CD14-positive monocyte (primary cell): ENCODE results near the gene MECR. TPM values are rescaled to one million over a fixed set of nuclear protein-coding genes. Genes with fewer than 3 reads are reported as not detected.

Experiments used
- DNase-seq, 3 donors: peaks; one replicate each; pipeline ENCODE4 v3.0.0-alpha.2; 2011 to 2022
- H2AFZ ChIP-seq: 2 replicates; pipeline ENCODE4 v1.6.0; 2012; ENCODE audit warnings: mild to moderate bottlenecking, low read depth, low read length, inconsistent platforms; ENCODE audit not compliant: insufficient read depth, poor library complexity, severe bottlenecking
- H3K27ac ChIP-seq, 2 donors: 1 replicate in 1 of 2; 2 replicates in 1 of 2; pipeline ENCODE4 v1.5.1; 2012 to 2013; ENCODE audit warnings: low read length in 2 of 2, control low read depth in 1 of 2, inconsistent platforms in 1 of 2, low read depth in 1 of 2, mild to moderate bottlenecking in 1 of 2
- H3K27me3 ChIP-seq, 2 donors: one replicate each; pipeline versions ENCODE4 v1.6.0 to v1.6.1; 2011 to 2013; ENCODE audit warnings: low read length in 2 of 2; ENCODE audit not compliant: control insufficient read depth in 2 of 2, insufficient read depth in 2 of 2
- H3K36me3 ChIP-seq, 2 donors: replicated peaks in 1 of 2; 1 replicate in 1 of 2; 2 replicates in 1 of 2; pipeline versions ENCODE4 v1.5.1 to v1.6.1; 2012 to 2013; ENCODE audit warnings: low read length in 2 of 2, control low read depth in 1 of 2, inconsistent platforms in 1 of 2, mild to moderate bottlenecking in 1 of 2; ENCODE audit not compliant: insufficient read depth in 2 of 2, control insufficient read depth in 1 of 2
- H3K4me1 ChIP-seq, 2 donors: 1 replicate in 1 of 2; 2 replicates in 1 of 2; pipeline versions ENCODE4 v1.5.1 to v1.6.1; 2012 to 2013; ENCODE audit warnings: low read length in 2 of 2, control low read depth in 1 of 2, inconsistent platforms in 1 of 2, mild to moderate bottlenecking in 1 of 2, moderate library complexity in 1 of 2; ENCODE audit not compliant: insufficient read depth in 2 of 2, control insufficient read depth in 1 of 2
- H3K4me2 ChIP-seq: replicated peaks from 2 replicates; pipeline ENCODE3; 2012; ENCODE audit warnings: low read length, moderate library complexity, mild to moderate bottlenecking; ENCODE audit not compliant: poor library complexity, severe bottlenecking; ENCODE audit errors: extremely low read depth
- H3K4me3 ChIP-seq, 3 experiments: fragments of 200-600 bp in 1 of 3; sonication (generic) in 1 of 3; replicated peaks in 1 of 3; 1 replicate in 2 of 3; 2 replicates in 1 of 3; pipeline ENCODE4 v1.5.1; 2011 to 2013; ENCODE audit warnings: low read length in 3 of 3, mild to moderate bottlenecking in 3 of 3, control low read depth in 2 of 3, low read depth in 2 of 3, inconsistent platforms in 1 of 3, moderate library complexity in 1 of 3
- H3K79me2 ChIP-seq: 2 replicates; pipeline ENCODE4 v1.6.0; 2012; ENCODE audit warnings: mild to moderate bottlenecking, control low read depth, inconsistent platforms, low read length, moderate library complexity; ENCODE audit not compliant: insufficient read depth
- H3K9ac ChIP-seq: 2 replicates; pipeline ENCODE4 v1.6.0; 2017; ENCODE audit warnings: low read length, mild to moderate bottlenecking; ENCODE audit not compliant: insufficient read depth, poor library complexity, severe bottlenecking
- H3K9me3 ChIP-seq, 2 donors: replicated peaks in 1 of 2; 1 replicate in 1 of 2; 2 replicates in 1 of 2; pipeline versions ENCODE4 v1.5.1 to v1.6.1; 2012 to 2013; ENCODE audit warnings: low read length in 2 of 2, control low read depth in 1 of 2; ENCODE audit not compliant: control insufficient read depth in 1 of 2, insufficient read depth in 1 of 2
- H4K20me1 ChIP-seq: 2 replicates; pipeline ENCODE4 v1.6.0; 2012; ENCODE audit warnings: mild to moderate bottlenecking, low read length, control low read depth, moderate library complexity; ENCODE audit not compliant: insufficient read depth
- H3K27ac Mint-ChIP-seq, 7 donors: one replicate each; pipeline ENCODE4 v1.8.0; 2020; ENCODE audit warnings: mild to moderate bottlenecking in 7 of 7, mixed read lengths in 7 of 7, moderate library complexity in 6 of 7, inconsistent platforms in 2 of 7
- H3K27me3 Mint-ChIP-seq, 3 donors: one replicate each; pipeline ENCODE4 v1.8.0; 2021 to 2022; ENCODE audit warnings: low read depth in 3 of 3, mild to moderate bottlenecking in 3 of 3, mixed read lengths in 3 of 3, moderate library complexity in 3 of 3, inconsistent platforms in 1 of 3
- H3K36me3 Mint-ChIP-seq, 2 donors: one replicate each; pipeline ENCODE4 v1.8.0; 2020; ENCODE audit warnings: mixed read lengths in 2 of 2, inconsistent platforms in 1 of 2, mild to moderate bottlenecking in 1 of 2
- H3K4me1 Mint-ChIP-seq: one replicate; pipeline ENCODE4 v1.8.0; 2020; ENCODE audit warnings: mild to moderate bottlenecking, mixed read lengths
- H3K4me3 Mint-ChIP-seq, 2 donors: one replicate each; pipeline ENCODE4 v1.8.0; 2020; ENCODE audit warnings: mild to moderate bottlenecking in 2 of 2, mixed read lengths in 2 of 2, moderate library complexity in 1 of 2
- H3K9me3 Mint-ChIP-seq, 7 donors: one replicate each; pipeline ENCODE4 v1.8.0; 2020 to 2022; ENCODE audit warnings: mixed read lengths in 7 of 7, mild to moderate bottlenecking in 6 of 7, moderate library complexity in 6 of 7, inconsistent platforms in 2 of 7
- WGBS: methylation state at CpG from one replicate; pipeline ENCODE4 v1.1.5; 2013; ENCODE audit warnings: missing lambda C conversion rate; ENCODE audit not compliant: insufficient coverage; 5-methylcytosine and 5-hydroxymethylcytosine counted together
- intact Hi-C, 2 donors: fragments of 100-400 bp; cut with micrococcal nuclease; formaldehyde crosslinking; loops; one replicate each; pipeline versions ENCODE4 v1.15.0 to v1.15.1; 2023
- polyA plus RNA-seq, 3 donors: library from polyadenylated mRNA; depleted of rRNA in 1 of 3; unstranded in 2 of 3; stranded (reverse) in 1 of 3; fragments of 300-500 nt in 2 of 3; fragments of >200 nt in 1 of 3; fragmentation: Illumina TruSeq in 2 of 3; gene quantifications; 1 replicate in 2 of 3; 2 replicates in 1 of 3; pipeline ENCODE4 v1.2.3, GENCODE V29; 2012 to 2021
- TF ChIP-seq, protein P1 (sequence below): fragments of 200-600 bp; IDR thresholded peaks from one replicate; pipeline ENCODE4 v1.8.0; 2022; ENCODE audit warnings: antibody characterized with exemption, mild to moderate bottlenecking

The MECR gene
- polyA plus RNA-seq, 3 donors, result 6.3 to 8.5 (median 7.5) TPM

DNA sequence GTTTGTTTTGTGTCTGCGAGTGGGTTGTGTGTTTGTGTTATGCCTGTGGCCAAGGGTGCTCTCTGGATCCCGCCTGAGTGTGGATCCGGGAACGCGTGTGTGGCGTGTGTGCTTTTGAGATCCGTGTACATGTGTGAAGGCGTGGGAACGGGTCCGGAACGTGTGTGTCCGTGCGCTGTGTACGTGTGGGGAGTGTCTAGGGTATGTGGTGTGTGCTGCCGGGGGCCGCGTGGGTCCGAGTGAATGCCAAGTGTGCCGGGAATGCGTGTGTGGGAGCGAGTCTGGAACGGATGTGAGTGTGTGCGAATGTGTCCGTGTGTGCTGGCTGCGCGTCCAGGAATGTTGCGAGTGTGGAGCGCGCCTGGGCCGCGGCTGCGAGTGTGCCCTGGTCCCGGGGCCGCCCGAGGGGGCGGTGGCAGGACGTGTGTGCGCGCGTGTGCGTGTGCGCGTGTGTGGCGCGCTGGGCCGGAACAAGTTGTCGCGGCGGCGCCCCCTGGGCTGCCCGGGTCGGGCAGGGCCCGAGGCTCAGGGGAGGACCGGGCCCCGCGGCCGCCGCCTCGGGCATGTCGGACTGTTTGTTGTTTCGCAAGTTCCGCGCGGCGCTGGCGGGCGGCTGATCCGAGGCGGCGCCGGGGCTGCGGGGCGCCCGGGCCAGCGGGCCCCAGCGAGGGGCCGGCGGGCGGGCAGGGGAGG is 6.5 kb upstream of the MECR start:
- peaks cover 0 to 19% (median 7%) of the 10 kb centered on the region in 7 donors for H3K9me3 Mint-ChIP-seq
- H3K27ac Mint-ChIP-seq, result peak overlapping the region in 1 of 7 donors; percentile 13
- intact Hi-C loops, result loop anchor here (5.0 kb wide), 3 partner anchors 615 to 1470 kb away; no protein-coding TSS in a partner anchor
- peak; percentile 15 to 51 (median 18) for DNase-seq
- H3K4me3 Mint-ChIP-seq, result peak overlapping the region; percentile 80 to 97
- TF ChIP-seq, protein P1, sequence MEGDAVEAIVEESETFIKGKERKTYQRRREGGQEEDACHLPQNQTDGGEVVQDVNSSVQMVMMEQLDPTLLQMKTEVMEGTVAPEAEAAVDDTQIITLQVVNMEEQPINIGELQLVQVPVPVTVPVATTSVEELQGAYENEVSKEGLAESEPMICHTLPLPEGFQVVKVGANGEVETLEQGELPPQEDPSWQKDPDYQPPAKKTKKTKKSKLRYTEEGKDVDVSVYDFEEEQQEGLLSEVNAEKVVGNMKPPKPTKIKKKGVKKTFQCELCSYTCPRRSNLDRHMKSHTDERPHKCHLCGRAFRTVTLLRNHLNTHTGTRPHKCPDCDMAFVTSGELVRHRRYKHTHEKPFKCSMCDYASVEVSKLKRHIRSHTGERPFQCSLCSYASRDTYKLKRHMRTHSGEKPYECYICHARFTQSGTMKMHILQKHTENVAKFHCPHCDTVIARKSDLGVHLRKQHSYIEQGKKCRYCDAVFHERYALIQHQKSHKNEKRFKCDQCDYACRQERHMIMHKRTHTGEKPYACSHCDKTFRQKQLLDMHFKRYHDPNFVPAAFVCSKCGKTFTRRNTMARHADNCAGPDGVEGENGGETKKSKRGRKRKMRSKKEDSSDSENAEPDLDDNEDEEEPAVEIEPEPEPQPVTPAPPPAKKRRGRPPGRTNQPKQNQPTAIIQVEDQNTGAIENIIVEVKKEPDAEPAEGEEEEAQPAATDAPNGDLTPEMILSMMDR, result no peak
- peaks cover 6 to 14% of the 10 kb centered on the region in 2 donors for H3K36me3 Mint-ChIP-seq
- H3K4me3 ChIP-seq, result peak overlapping the region; percentile 1 to 77 (median 13)
- WGBS, result under 1% methylated on average over 79 of the region's 79 CpGs
- no peaks in the 10 kb centered on the region for H3K79me2 ChIP-seq
- H3K4me1 ChIP-seq, result peaks cover 22 to 27% of the 10 kb centered on the region in 2 donors
- H3K9ac ChIP-seq, result no peak overlapping the region
- H3K4me1 Mint-ChIP-seq, result peaks cover 25% of the 10 kb centered on the region
- H3K4me2 ChIP-seq, result peak overlapping the region; percentile 83
- H3K9me3 ChIP-seq, result peaks cover 0 to 15% of the 10 kb centered on the region in 2 donors
- peak overlapping the region; percentile 86 for H2AFZ ChIP-seq
- H3K27me3 Mint-ChIP-seq, result peaks cover 57 to 76% (median 58%) of the 10 kb centered on the region in 3 donors
- H3K27ac ChIP-seq, result no peak overlapping the region
- peaks cover 4% of the 10 kb centered on the region for H4K20me1 ChIP-seq
- no peaks in the 10 kb centered on the region for H3K36me3 ChIP-seq
- H3K27me3 ChIP-seq, result peaks cover 26 to 63% of the 10 kb centered on the region in 2 donors

DNA sequence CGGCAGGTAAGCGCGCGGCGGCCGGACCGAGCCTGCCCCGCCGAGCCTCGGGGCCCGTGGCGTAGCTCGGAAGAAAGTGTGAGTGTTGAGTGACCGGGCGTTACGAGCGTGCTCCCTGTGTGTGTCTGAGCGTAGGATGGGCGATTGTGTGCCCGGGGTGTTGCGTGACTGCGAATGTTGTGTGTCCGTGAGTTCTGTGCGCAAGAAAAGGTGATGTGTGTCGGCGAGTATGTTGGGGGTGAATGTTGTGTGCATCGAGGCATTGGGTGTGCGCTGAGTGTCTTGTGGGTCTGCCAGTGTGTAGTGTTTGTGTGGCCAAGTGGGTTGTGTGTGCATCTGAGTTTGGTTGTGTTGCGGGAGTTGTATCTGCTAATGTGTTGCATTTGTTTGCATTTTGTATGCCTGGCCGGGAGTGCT is 6.0 kb upstream of the MECR start:
- Histone ChIP-seq H2AFZ (peak overlapping the region; percentile 86), H3K79me2 (no peaks in the 10 kb centered on the region), H3K9ac (peak overlapping the region; percentile 49), H3K27ac (no peak overlapping the region), H3K4me2 (peak overlapping the region; percentile 83), H3K36me3 (no peaks in the 10 kb centered on the region), H3K4me3 (peak overlapping the region; percentile 26 to 77 (median 36)), H3K4me1 (peaks cover 22 to 27% of the 10 kb centered on the region in 2 donors), H4K20me1 (peaks cover 4% of the 10 kb centered on the region), H3K9me3 (peaks cover 0 to 15% of the 10 kb centered on the region in 2 donors), H3K27me3 (peaks cover 26 to 63% of the 10 kb centered on the region in 2 donors)
- Mint-ChIP-seq H3K4me3 (peak overlapping the region; percentile 80 to 97), H3K4me1 (peaks cover 25% of the 10 kb centered on the region), H3K36me3 (peaks cover 6 to 14% of the 10 kb centered on the region in 2 donors), H3K27me3 (peaks cover 57 to 71% (median 60%) of the 10 kb centered on the region in 3 donors), H3K9me3 (peaks cover 0 to 19% (median 7%) of the 10 kb centered on the region in 7 donors), H3K27ac (peak overlapping the region in 2 of 7 donors; percentile 13 to 68)
- TF ChIP-seq, protein P1, result no peak
- DNase-seq, result peak in 2 of 3 donors; percentile 5 to 19
- WGBS, result 2% methylated on average over 30 of the region's 30 CpGs
- intact Hi-C loops, result loop anchor here (5.0 kb wide), 3 partner anchors 616 to 1471 kb away; no protein-coding TSS in a partner anchor
